HK-2 (cell line): ENCODE measurements around the gene MTHFSD.

ENCODE experiments used
- DNase-seq: peaks from one replicate; pipeline ENCODE4 v3.0.0-alpha.2; 2018; ENCODE audit not compliant: unreplicated experiment

MTHFSD gene

DNA sequence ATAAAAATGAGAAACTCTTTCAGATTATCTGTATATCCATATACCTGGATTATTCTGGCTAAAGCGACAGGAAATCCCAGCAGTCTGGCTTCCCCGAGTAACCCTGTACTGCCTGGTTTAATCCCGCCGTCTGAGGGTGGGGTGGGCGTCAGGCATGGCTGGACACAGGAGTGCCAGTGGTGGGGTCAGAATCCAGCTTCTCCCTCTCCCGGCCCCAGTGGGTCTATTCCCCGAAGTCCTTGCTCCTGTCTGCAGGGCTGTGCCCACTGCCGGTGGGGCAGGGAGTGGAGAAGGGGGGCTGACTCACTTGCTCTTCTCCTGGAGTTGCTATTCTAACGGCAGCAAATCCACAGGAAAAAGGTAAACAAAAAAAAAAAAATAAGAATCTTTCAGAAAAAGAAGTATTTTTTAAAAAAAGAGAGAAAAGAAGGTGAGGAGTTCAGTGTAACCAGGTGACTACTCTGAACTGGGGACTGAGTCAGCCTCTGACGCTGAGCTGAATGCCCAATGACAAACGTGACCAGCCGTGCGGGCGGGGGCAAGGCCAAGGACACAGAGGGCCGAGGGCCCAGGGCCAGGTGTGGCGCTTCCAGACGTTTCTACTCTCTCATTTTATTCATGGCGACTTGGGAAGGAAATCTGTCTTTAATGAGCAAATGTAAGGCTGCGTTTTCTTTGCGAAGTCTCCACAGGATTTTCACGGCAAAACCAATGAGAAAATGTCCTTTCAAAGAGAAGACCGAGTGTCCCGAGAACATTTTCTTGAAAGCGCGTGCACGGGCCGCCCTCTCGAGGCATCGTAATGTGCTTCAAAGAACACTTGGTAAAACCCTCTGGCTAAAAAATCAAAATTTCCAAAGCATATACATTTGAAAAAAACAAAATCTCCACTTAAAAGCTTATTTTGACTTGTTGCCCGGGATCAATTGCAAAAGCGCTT is 24.5 kb downstream of the MTHFSD start:
- no peak for DNase-seq

GRCh38 chr16:86529160-86529559 is 25.9 kb downstream of the MTHFSD start:
- no peak for DNase-seq

DNA sequence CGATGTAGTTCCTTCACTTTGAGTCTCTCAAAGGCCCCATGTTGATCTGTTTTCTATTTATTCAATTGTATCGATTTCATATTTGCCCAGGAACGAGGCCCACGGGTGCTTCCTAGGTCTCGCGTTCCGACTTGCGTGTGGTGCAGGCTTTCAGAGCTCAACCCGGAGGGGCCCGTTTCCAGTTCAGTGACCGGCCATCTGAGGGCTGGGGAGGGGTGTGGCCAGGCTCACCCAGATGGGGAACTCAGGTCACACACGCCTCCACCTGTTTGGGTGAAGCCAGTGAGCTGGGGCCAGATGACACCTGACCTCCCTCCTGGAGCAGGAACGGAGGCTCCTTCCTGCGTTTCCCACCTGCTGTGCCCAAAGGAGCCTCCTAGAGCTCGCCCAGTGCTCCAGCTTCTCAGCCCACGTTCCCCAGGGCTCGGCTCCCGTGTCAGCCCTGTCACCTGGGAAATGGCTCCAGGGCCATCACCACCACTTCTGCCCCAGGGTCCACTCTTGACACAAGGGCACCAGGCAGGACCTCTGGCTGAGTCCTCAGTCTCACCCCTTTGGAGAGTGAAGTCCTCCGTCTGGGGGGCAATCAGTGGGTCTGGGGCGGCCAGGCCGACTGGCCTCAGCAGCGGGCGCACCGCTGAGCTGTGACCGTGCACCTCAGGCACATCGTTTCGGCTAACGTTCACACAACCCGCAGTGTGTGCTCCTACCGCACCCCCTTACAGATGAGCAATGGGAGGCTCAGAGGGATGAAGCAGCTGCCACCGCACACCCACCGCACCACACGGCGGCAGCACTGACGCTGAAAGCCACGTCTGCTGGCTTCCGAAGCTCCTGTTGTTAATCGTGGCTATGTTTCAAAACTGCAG is 26.7 kb downstream of the MTHFSD start:
- DNase-seq, result no peak

DNA sequence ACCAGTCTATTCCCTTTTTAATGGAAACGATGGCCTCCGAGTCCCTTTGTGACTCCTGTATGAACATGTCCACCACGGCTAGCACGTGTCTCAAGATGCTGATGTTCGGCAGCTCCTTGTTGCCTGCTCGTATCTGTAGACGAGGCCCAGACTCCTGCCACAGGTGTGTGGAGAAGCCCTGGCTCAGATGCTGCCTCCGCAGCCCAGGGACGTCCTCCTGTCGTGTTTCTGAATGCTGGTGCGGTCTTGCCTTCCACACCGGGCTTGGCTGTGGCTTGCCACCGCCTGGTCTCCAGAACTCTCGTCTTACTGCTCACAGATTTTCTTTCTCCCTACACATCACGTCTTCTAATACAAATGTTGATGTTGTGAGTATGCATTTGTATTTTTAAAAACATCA is 27.7 kb downstream of the MTHFSD start:
- DNase-seq, result no peak

GRCh38 chr16:86525696-86526095 is 29.3 kb downstream of the MTHFSD start:
- DNase-seq, result no peak

GRCh38 chr16:86524029-86524428 is 31.0 kb downstream of the MTHFSD start:
- no peak for DNase-seq

GRCh38 chr16:86523166-86523740 is 31.8 kb downstream of the MTHFSD start:
- DNase-seq, result no peak

GRCh38 chr16:86522634-86523033 is 32.4 kb downstream of the MTHFSD start:
- no peak for DNase-seq

GRCh38 chr16:86521236-86522197 is 33.5 kb downstream of the MTHFSD start:
- DNase-seq, result no peak

- DNase-seq, result peak; percentile 24
These were observed 34.5 kb downstream of the MTHFSD start for GRCh38 chr16:86520317-86521210.

DNA sequence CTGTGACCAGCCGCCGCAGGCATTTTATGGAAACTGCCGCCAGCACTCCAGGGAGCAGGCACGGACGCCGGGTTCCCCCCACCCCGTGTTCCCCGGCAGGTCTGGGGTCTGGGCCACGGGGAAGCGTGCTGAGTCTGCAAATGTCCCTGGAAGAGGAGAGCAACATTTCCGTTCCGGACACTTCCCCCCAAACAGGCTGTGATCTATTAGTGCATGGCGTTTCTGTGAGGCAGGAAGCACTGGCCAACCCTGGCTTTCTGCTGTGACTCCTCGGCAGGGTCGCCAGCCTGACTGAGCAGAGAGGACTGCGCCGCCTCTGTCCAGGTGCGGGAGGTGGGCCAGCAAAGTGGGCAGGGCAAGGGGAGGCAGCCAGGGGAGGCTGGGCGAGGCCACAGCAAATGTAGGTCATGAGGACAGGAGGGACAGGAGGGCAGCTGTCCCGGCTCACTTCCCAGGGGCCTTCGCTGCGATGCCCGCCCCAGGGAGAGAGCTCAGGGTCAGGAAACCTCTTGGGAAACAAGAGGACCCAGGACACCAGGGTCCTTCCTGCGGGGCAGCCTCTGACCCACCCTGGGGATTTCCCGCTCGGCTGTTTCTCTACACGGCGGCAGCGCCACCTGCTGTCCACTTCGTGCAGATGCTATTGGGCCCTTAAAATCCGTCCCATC is 35.3 kb downstream of the MTHFSD start:
- DNase-seq, result peak; percentile 62

- DNase-seq, result no peak
These were observed 35.9 kb downstream of the MTHFSD start for GRCh38 chr16:86519007-86519648.

- peak; percentile 41 for DNase-seq
These were observed 37.3 kb downstream of the MTHFSD start for GRCh38 chr16:86517652-86518258.

GRCh38 chr16:86517033-86517432 is 38.0 kb downstream of the MTHFSD start:
- DNase-seq, result no peak

DNA sequence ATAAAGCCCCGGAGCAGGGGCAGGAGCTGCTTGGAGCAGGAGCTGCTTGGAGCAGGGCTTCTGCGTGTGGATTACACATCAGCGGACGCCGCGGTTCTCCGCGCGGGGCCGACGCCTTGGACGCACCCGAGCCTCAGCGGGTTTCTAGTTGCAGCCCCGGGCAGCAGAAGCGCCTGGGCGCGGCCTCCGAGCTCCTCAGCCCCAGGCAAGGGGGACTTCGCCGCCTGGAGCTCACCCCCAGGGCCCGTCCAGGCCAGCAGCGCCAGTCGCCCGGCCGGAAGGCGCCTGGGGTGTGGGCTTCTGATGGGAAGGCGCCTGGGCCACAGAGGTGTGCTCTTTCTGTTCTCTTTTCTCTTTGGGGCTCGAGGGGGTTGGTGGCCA is 38.4 kb downstream of the MTHFSD start:
- no peak for DNase-seq

DNA sequence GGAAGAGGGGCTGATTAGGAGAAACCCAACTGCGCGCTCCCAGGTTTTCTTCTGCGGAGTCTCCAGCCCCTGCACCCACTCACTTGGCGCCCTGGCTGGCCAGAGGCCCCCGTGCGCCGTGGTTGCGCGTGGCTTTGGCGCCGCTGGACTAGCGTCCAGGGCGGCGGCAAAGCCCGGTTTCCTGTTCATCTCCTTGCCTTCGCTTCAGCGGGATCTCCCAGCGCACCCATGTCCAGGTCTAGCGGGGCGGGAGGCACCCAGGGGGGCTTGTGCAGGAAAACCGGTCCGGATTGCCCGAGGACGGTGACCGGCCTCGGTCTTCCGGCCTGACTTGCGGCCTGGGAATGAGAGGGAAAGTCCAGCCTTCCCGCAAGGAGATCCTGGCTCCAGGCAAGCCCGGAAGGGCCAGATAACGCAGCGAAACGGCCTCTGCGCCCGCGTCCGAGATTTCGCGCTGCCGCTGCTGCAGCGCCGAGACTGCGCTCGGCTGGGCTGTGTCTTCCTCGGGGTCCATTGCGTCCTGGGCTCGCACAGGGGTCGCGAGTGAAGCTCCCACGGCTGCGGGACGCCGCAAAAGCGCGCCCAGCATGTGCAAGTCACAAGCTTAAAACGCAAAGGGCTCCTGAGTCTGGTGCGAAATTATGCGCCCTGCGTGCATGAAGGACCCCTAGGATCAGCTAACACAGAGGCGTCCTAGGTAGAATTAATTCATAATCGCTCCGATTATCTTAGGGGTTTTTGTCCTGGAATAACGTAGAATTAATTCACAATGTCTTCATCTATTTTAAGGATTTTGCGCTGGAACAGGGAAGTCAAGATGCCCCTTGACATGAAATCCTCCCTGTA is 39.0 kb downstream of the MTHFSD start:
- no peak for DNase-seq

- DNase-seq, result no peak
These were observed 39.6 kb downstream of the MTHFSD start for GRCh38 chr16:86515413-86515776.
